Activated CD8-positive, alpha-beta T cell treated with anti-CD3 and anti-CD28 coated beads for 36 hours (primary cell): Measurements from ENCODE around the gene PCDHB7. TPM values are rescaled to one million over a fixed set of nuclear protein-coding genes. Genes with fewer than 3 reads are reported as not detected.
A peak's percentile ranks its signal among the peaks of the same experiment; 100 is the strongest.
"Not testable (repeated sequence)": the region's sequence is repeated elsewhere in the genome, so short reads cannot be mapped to it uniquely, and the experiment has no call there.

ENCODE experiments used
- ATAC-seq: fragments of 200-7000 bp; cut with Tn5 transposase; one replicate; pipeline ENCODE4 v1.10.0; 2021; ENCODE audit warnings: mild to moderate bottlenecking, moderate library complexity
- CTCF ChIA-PET: fragments of 350-600 bp; sonication (Branson Sonifier 250); formaldehyde crosslinking; loops from one replicate; lab custom pipeline; 2021; ENCODE audit warnings: antibody characterized with exemption; lab: Charles Lee
- POLR2A ChIA-PET: fragments of 350-600 bp; sonication (Branson Sonifier 250); formaldehyde crosslinking; loops from one replicate; lab custom pipeline; 2021; ENCODE audit warnings: antibody characterized with exemption; lab: Charles Lee
- DNase-seq: peaks from one replicate; pipeline ENCODE4 v3.0.0-alpha.2; 2020
- H3K27ac Mint-ChIP-seq: one replicate; pipeline ENCODE4 v1.8.0; 2021; ENCODE audit warnings: mild to moderate bottlenecking, mixed read lengths
- H3K27me3 Mint-ChIP-seq: one replicate; pipeline ENCODE4 v1.8.0; 2021; ENCODE audit warnings: mixed read lengths
- H3K36me3 Mint-ChIP-seq: one replicate; pipeline ENCODE4 v1.8.0; 2021; ENCODE audit warnings: low read depth, mixed read lengths
- H3K4me1 Mint-ChIP-seq: one replicate; pipeline ENCODE4 v1.8.0; 2021; ENCODE audit warnings: low read depth, mixed read lengths
- H3K4me3 Mint-ChIP-seq: one replicate; pipeline ENCODE4 v1.8.0; 2021; ENCODE audit warnings: mild to moderate bottlenecking, moderate library complexity, mixed read lengths
- H3K9me3 Mint-ChIP-seq: one replicate; pipeline ENCODE4 v1.8.0; 2021; ENCODE audit warnings: mixed read lengths
- CTCF ChIP-seq: fragments of 200-600 bp; IDR thresholded peaks from one replicate; pipeline ENCODE4 v1.8.0; 2022; ENCODE audit warnings: antibody characterized with exemption, mild to moderate bottlenecking
- intact Hi-C: fragments of 100-400 bp; cut with micrococcal nuclease; formaldehyde crosslinking; loops from one replicate; pipeline ENCODE4 v1.10.0; 2022
- total RNA-seq, 2 experiments: library from RNA; stranded (reverse); gene quantifications; one replicate each; pipeline ENCODE4 v1.2.3, GENCODE V29; 2021

PCDHB7 gene
- total RNA-seq, 2 experiments from 2014 or later, result not detected

GRCh38 chr5:141149812-141150211 lies 22.6 kb upstream of the PCDHB7 start, which contains the start of gene PCDHB6:
Gene PCDHB6, plus strand, starts transcription at chr5:141150057. Its CDS starts 201 bp downstream, at chr5:141150258.
- CTCF ChIA-PET, result interaction anchor here (0.9 to 1.3 kb wide), 7 partner anchors 9 to 415 kb away, joined by 3 to 5 read pairs (median 3); partner anchors contain the start of gene PCDHB9

GRCh38 chr5:141150224-141150992 lies 22.0 kb upstream of the PCDHB7 start:
- no peak for DNase-seq
- Mint-ChIP-seq H3K36me3 (peaks cover 17% of the 10 kb centered on the region), H3K9me3 (peaks cover 16% of the 10 kb centered on the region), H3K4me1 (no peaks in the 10 kb centered on the region), H3K4me3 (no peak overlapping the region), H3K27me3 (peaks cover 31% of the 10 kb centered on the region), H3K27ac (no peak overlapping the region)
- ChIA-PET CTCF (interaction anchor here (0.9 to 1.3 kb wide), 7 partner anchors 8 to 414 kb away, joined by 3 to 5 read pairs (median 3); partner anchors contain the start of gene PCDHB9), POLR2A (interaction anchor here (0.5 kb wide), 1 partner anchor 656 kb away, joined by 3 read pairs; no protein-coding TSS in a partner anchor)
- no peak for TF ChIP-seq CTCF
- intact Hi-C loops, result no loop called here
- ATAC-seq, result no peak

More at GRCh38 chr5:141149812-141150211, 22.6 kb upstream of the PCDHB7 start, which contains the start of gene PCDHB6:
- H3K27me3 Mint-ChIP-seq, result peaks cover 31% of the 10 kb centered on the region
- no peak for TF ChIP-seq CTCF
- H3K9me3 Mint-ChIP-seq, result peaks cover 16% of the 10 kb centered on the region
- H3K36me3 Mint-ChIP-seq, result peaks cover 17% of the 10 kb centered on the region
- H3K4me3 Mint-ChIP-seq, result no peak within 1 kb of the TSS
- peak; percentile 28 for DNase-seq
- H3K4me1 Mint-ChIP-seq, result no peaks in the 10 kb centered on the region
- no peak for ATAC-seq
- H3K27ac Mint-ChIP-seq, result no peak within 1 kb of the TSS
- intact Hi-C loops, result no loop called here
- POLR2A ChIA-PET, result no interaction called here

GRCh38 chr5:141150993-141151325 lies 21.5 kb upstream of the PCDHB7 start:
- Mint-ChIP-seq H3K36me3 (peaks cover 17% of the 10 kb centered on the region), H3K27me3 (peaks cover 35% of the 10 kb centered on the region), H3K27ac (no peak overlapping the region), H3K4me1 (no peaks in the 10 kb centered on the region), H3K9me3 (peaks cover 18% of the 10 kb centered on the region), H3K4me3 (no peak overlapping the region)
- ChIA-PET POLR2A (no interaction called here), CTCF (interaction anchor here (1.2 kb wide), 1 partner anchor 333 kb away, joined by 5 read pairs; no protein-coding TSS in a partner anchor)
- intact Hi-C loops, result no loop called here
- DNase-seq (no peak), ATAC-seq (no peak)
- TF ChIP-seq CTCF, result no peak

GRCh38 chr5:141151632-141152031 lies 20.8 kb upstream of the PCDHB7 start:
- H3K27me3 Mint-ChIP-seq, result peaks cover 38% of the 10 kb centered on the region
- CTCF ChIA-PET, ATAC-seq, DNase-seq, intact Hi-C loops, H3K4me3 Mint-ChIP-seq, H3K27ac Mint-ChIP-seq, POLR2A ChIA-PET, H3K4me1 Mint-ChIP-seq: not testable (repeated sequence)
- H3K9me3 Mint-ChIP-seq, result peaks cover 24% of the 10 kb centered on the region
- peaks cover 17% of the 10 kb centered on the region for H3K36me3 Mint-ChIP-seq

- CTCF ChIA-PET, DNase-seq, POLR2A ChIA-PET, H3K4me1 Mint-ChIP-seq, H3K27ac Mint-ChIP-seq, H3K4me3 Mint-ChIP-seq, ATAC-seq, intact Hi-C loops: not testable (repeated sequence)
- H3K36me3 Mint-ChIP-seq, result peaks cover 17% of the 10 kb centered on the region
- H3K27me3 Mint-ChIP-seq, result peaks cover 39% of the 10 kb centered on the region
- peaks cover 27% of the 10 kb centered on the region for H3K9me3 Mint-ChIP-seq
Measured at GRCh38 chr5:141152096-141152495, 20.3 kb upstream of the PCDHB7 start.
